GM23248 (cell line): ENCODE results near the gene THSD4. TPM values are rescaled to one million over a fixed set of nuclear protein-coding genes. Genes with fewer than 3 reads are reported as not detected.

Experiments
- DNase-seq: peaks from one replicate; pipeline ENCODE4 v3.0.0-alpha.2; 2015
- H2AFZ ChIP-seq: fragments of 200-600 bp; sonication (generic); 2 replicates; pipeline ENCODE4 v1.6.1; 2016; ENCODE audit warnings: antibody characterized with exemption
- H3F3A ChIP-seq: fragments of 200-600 bp; sonication (generic); 2 replicates; pipeline ENCODE4 v1.6.1; 2016; ENCODE audit warnings: mild to moderate bottlenecking, antibody characterized with exemption, mixed run types; ENCODE audit not compliant: insufficient read depth
- H3K27ac ChIP-seq: fragments of 200-600 bp; sonication (generic); 2 replicates; pipeline ENCODE4 v1.5.1; 2016; ENCODE audit warnings: mild to moderate bottlenecking
- H3K27me3 ChIP-seq: fragments of 200-600 bp; sonication (generic); replicated peaks from 2 replicates; pipeline ENCODE4 v1.6.1; 2016; ENCODE audit warnings: mild to moderate bottlenecking; ENCODE audit not compliant: insufficient read depth
- H3K36me3 ChIP-seq: fragments of 200-600 bp; sonication (generic); 2 replicates; pipeline ENCODE4 v1.6.1; 2016; ENCODE audit warnings: low read depth, mild to moderate bottlenecking
- H3K4me1 ChIP-seq: fragments of 200-600 bp; sonication (generic); 2 replicates; pipeline ENCODE4 v1.6.1; 2016; ENCODE audit warnings: mild to moderate bottlenecking; ENCODE audit not compliant: insufficient read depth
- H3K4me2 ChIP-seq: fragments of 200-600 bp; sonication (generic); one replicate; pipeline ENCODE4 v1.6.1; 2016; ENCODE audit warnings: mild to moderate bottlenecking; ENCODE audit not compliant: unreplicated experiment
- H3K4me3 ChIP-seq: fragments of 200-600 bp; sonication (generic); 2 replicates; pipeline ENCODE4 v1.5.1; 2016; ENCODE audit warnings: mild to moderate bottlenecking
- H3K79me2 ChIP-seq: fragments of 200-600 bp; sonication (generic); 2 replicates; pipeline ENCODE4 v1.6.1; 2016; ENCODE audit warnings: mild to moderate bottlenecking; ENCODE audit not compliant: insufficient read depth
- H3K9ac ChIP-seq: fragments of 200-600 bp; sonication (generic); 2 replicates; pipeline ENCODE4 v1.6.1; 2016; ENCODE audit warnings: mild to moderate bottlenecking
- H3K9me2 ChIP-seq: fragments of 200-600 bp; sonication (generic); 2 replicates; pipeline ENCODE4 v1.6.1; 2016; ENCODE audit warnings: mixed run types, mild to moderate bottlenecking, moderate library complexity; ENCODE audit not compliant: insufficient read depth
- H3K9me3 ChIP-seq: fragments of 200-600 bp; sonication (generic); one replicate; pipeline ENCODE4 v1.6.1; 2017; ENCODE audit warnings: low read depth
- H4K20me1 ChIP-seq: fragments of 200-600 bp; sonication (generic); 2 replicates; pipeline ENCODE4 v1.6.0; 2016; ENCODE audit not compliant: insufficient read depth
- EZH2 ChIP-seq: fragments of 200-600 bp; sonication (generic); IDR thresholded peaks from 2 replicates; pipeline ENCODE4 v1.6.1; 2018; ENCODE audit warnings: antibody characterized with exemption, mild to moderate bottlenecking; ENCODE audit not compliant: insufficient read depth, poor library complexity, severe bottlenecking
- EZH2phosphoT487 ChIP-seq: fragments of 200-600 bp; sonication (generic); IDR thresholded peaks from 2 replicates; pipeline ENCODE4 v1.6.1; 2018; ENCODE audit warnings: antibody characterized with exemption, moderate library complexity, mild to moderate bottlenecking, low read depth; ENCODE audit not compliant: insufficient read depth
- WGBS, 2 experiments: methylation state at CpG; one replicate each; pipeline ENCODE4 v1.1.6; 2015 to 2017; ENCODE audit warnings: low lambda C conversion rate in 2 of 2, low coverage in 1 of 2; ENCODE audit errors: missing lambda C conversion rate in 2 of 2; 5-methylcytosine and 5-hydroxymethylcytosine counted together
- in situ Hi-C: fragments of 300-500 bp; cut with MboI; formaldehyde crosslinking; loops from 2 replicates; pipeline ENCODE4 v1.15.0; 2020
- polyA plus RNA-seq: library from polyadenylated mRNA; unstranded; fragments of >200 nt; fragmentation: Nextera tagmentation; extraction: Ambion mirVana; gene quantifications from 2 replicates; pipeline ENCODE4 v1.2.1, GENCODE V29; 2016
- total RNA-seq: library from RNA; depleted of rRNA; stranded (reverse); fragments of >200 nt; shearing (Covaris generic); gene quantifications from 2 replicates; pipeline ENCODE4 v1.2.3, GENCODE V29; 2014

THSD4 gene
- total and polyA plus RNA-seq, 2 experiments from 2014 or later = 14.2 to 58.9 TPM

- Histone ChIP-seq H4K20me1 (no peaks in the 10 kb centered on the region), H3K9ac (no peak overlapping the region), H2AFZ (no peak overlapping the region), H3K36me3 (no peaks in the 10 kb centered on the region), H3F3A (no peaks in the 10 kb centered on the region), H3K4me2 (no peak overlapping the region), H3K27ac (no peak overlapping the region), H3K9me2 (no peaks in the 10 kb centered on the region), H3K9me3 (no peaks in the 10 kb centered on the region), H3K27me3 (no peaks in the 10 kb centered on the region), H3K4me3 (no peak overlapping the region), H3K79me2 (peaks cover 31% of the 10 kb centered on the region), H3K4me1 (peaks cover 20% of the 10 kb centered on the region)
- WGBS, 2 experiments = 81% methylated on average over 11 of the region's 11 CpGs
- no peak for TF ChIP-seq EZH2phosphoT487
- TF ChIP-seq EZH2 = no peak
- in situ Hi-C loops = loop anchor here (5.0 kb wide), 1 partner anchor 328 kb away; no protein-coding TSS in a partner anchor
- DNase-seq = no peak
Measured at GRCh38 chr15:71114066-71114680, 1.1 kb upstream of the THSD4 start.

- peak; percentile 81 for DNase-seq
- Histone ChIP-seq H3K9me2 (no peaks in the 10 kb centered on the region), H3K4me2 (peak overlapping the region; percentile 80), H4K20me1 (no peaks in the 10 kb centered on the region), H3K4me3 (peak overlapping the region; percentile 91), H3K4me1 (peaks cover 17% of the 10 kb centered on the region; the same call in 1 of the 2 replicates), H3K9me3 (no peaks in the 10 kb centered on the region), H2AFZ (peak overlapping the region; percentile 75), H3K27me3 (no peaks in the 10 kb centered on the region), H3K36me3 (no peaks in the 10 kb centered on the region), H3K79me2 (peaks cover 47% of the 10 kb centered on the region), H3K27ac (peak overlapping the region; percentile 55), H3F3A (no peaks in the 10 kb centered on the region), H3K9ac (peak overlapping the region; percentile 86)
- no peak for TF ChIP-seq EZH2phosphoT487
- TF ChIP-seq EZH2 = no peak
- in situ Hi-C loops = no loop called here
- WGBS, 2 experiments = 2 to 3% methylated on average over 44 to 68 of the region's 93 CpGs
Measured at GRCh38 chr15:71115567-71116351, 488 bp downstream of the THSD4 start.

GRCh38 chr15:71116366-71116765, 1.1 kb downstream of the THSD4 start:
- Histone ChIP-seq H3K4me1 (peaks cover 13% of the 10 kb centered on the region; the same call in 1 of the 2 replicates), H3K9me2 (no peaks in the 10 kb centered on the region), H3K9me3 (no peaks in the 10 kb centered on the region), H3K4me2 (peak overlapping the region; percentile 80), H3K9ac (peak overlapping the region; percentile 86), H3K36me3 (no peaks in the 10 kb centered on the region), H4K20me1 (no peaks in the 10 kb centered on the region), H3F3A (no peaks in the 10 kb centered on the region), H3K27me3 (no peaks in the 10 kb centered on the region), H2AFZ (peak overlapping the region; percentile 75), H3K27ac (0 out of 2 replicates have a peak overlapping the region, but pooled peaks have one; percentile 55), H3K4me3 (peak overlapping the region; percentile 91), H3K79me2 (peaks cover 53% of the 10 kb centered on the region)
- WGBS, 2 experiments = 65 to 66% methylated on average over 13 of the region's 13 CpGs
- in situ Hi-C loops = no loop called here
- TF ChIP-seq EZH2phosphoT487 (no peak), EZH2 (no peak)
- DNase-seq = no peak

GRCh38 chr15:71116942-71117341, 1.7 kb downstream of the THSD4 start:
- in situ Hi-C loops = no loop called here
- no peaks in the 10 kb centered on the region for H3K9me3 ChIP-seq
- H3K9ac ChIP-seq = peak overlapping the region; percentile 86
- TF ChIP-seq EZH2phosphoT487 = no peak
- TF ChIP-seq EZH2 = no peak
- H3K27ac ChIP-seq = no peak overlapping the region
- WGBS, 2 experiments = 83 to 84% methylated on average over 3 of the region's 3 CpGs
- H3K79me2 ChIP-seq = peaks cover 59% of the 10 kb centered on the region
- no peaks in the 10 kb centered on the region for H3F3A ChIP-seq
- peak overlapping the region; percentile 80 for H3K4me2 ChIP-seq
- no peaks in the 10 kb centered on the region for H3K27me3 ChIP-seq
- no peak for DNase-seq
- no peaks in the 10 kb centered on the region for H4K20me1 ChIP-seq
- H3K9me2 ChIP-seq = no peaks in the 10 kb centered on the region
- H3K4me3 ChIP-seq = peak overlapping the region; percentile 91
- 0 out of 2 replicates have a peak overlapping the region, but pooled peaks have one; percentile 75 for H2AFZ ChIP-seq
- H3K4me1 ChIP-seq = 0 out of 2 replicates have a peak, but pooled peaks cover 7% of the 10 kb centered on the region
- no peaks in the 10 kb centered on the region for H3K36me3 ChIP-seq
